ENCODE data around the gene PPP1R37. TPM values are rescaled to one million over a fixed set of nuclear protein-coding genes. Genes with fewer than 3 reads are reported as not detected.

PPP1R37 gene
- polyA plus RNA-seq, 1 donor from 2014 or later = 53.7 TPM

DNA sequence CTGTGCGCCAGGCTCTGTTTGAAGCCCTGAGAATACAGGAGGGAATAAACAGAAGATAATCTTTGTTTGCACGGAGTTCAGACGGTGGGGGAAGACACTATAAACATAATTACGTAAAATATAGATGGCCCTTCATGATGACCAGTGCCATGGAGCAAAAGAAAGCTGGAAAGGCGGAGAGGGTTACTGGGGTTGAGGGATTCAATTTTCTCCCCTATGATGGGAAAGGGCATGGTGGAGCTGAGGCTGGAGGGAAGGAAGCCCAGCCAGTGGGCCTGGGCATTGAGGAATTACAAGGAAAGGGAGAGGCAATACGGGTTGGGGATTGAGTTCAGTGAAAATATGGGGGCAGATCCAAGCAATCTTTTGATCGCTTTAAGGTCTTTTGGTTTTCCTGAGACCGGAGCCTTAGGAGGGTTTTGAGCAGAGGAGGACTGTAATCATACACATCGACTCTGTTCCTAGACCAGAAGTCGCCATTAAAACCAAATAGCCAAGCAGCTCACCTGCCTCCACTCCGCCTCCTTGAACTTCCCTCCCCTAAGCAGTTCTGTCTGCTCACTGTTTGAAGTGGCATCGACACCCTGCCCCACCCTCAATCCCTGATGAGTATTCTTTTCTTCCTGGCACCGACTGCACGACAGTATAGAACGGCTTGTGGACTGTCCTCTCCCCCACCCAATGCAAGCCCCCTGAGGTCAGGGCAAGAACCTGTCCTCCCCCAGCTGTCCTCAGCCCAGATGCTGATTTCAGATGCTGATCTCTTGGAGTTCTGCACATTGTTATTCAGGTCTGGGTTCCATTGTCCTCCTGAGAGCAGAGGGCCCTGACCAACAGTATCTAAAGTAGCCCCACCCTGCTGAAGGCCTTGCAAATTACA is 15.9 kb upstream of the PPP1R37 start:
- TF ChIP-seq TAF1 (IDR thresholded peaks at IDR 0.05; ENCODE audit: low read depth) (no peak), RAD21 (conservative IDR thresholded peaks at IDR 0.05) (no peak), REST (IDR thresholded peaks at IDR 0.05; ENCODE audit: borderline replicate concordance) (no peak), SMC3 (conservative IDR thresholded peaks at IDR 0.05; ENCODE audit: poor library complexity) (no peak), EZH2 (IDR thresholded peaks at IDR 0.05; ENCODE audit: borderline replicate concordance, insufficient read depth, low read length, poor library complexity, severe bottlenecking) (no peak), POLR2AphosphoS5 (IDR thresholded peaks at IDR 0.05) (no peak), MXI1 (conservative IDR thresholded peaks at IDR 0.05; ENCODE audit: poor library complexity, severe bottlenecking) (no peak), EP300 (conservative IDR thresholded peaks at IDR 0.05; ENCODE audit: poor library complexity, severe bottlenecking) (no peak)
- TF ChIP-seq, protein P1, sequence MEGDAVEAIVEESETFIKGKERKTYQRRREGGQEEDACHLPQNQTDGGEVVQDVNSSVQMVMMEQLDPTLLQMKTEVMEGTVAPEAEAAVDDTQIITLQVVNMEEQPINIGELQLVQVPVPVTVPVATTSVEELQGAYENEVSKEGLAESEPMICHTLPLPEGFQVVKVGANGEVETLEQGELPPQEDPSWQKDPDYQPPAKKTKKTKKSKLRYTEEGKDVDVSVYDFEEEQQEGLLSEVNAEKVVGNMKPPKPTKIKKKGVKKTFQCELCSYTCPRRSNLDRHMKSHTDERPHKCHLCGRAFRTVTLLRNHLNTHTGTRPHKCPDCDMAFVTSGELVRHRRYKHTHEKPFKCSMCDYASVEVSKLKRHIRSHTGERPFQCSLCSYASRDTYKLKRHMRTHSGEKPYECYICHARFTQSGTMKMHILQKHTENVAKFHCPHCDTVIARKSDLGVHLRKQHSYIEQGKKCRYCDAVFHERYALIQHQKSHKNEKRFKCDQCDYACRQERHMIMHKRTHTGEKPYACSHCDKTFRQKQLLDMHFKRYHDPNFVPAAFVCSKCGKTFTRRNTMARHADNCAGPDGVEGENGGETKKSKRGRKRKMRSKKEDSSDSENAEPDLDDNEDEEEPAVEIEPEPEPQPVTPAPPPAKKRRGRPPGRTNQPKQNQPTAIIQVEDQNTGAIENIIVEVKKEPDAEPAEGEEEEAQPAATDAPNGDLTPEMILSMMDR (IDR thresholded peaks at IDR 0.05; ENCODE audit: poor library complexity, severe bottlenecking) = no peak
- no peaks in the 10 kb centered on the region for H4K20me1 ChIP-seq (ENCODE audit: insufficient read depth)
- H2AFZ ChIP-seq (ENCODE audit: low read depth, low read length) = no peak overlapping the region
- no peaks in the 10 kb centered on the region for H3K9me3 ChIP-seq (ENCODE audit: low read length)
- no peaks in the 10 kb centered on the region for H3K36me3 ChIP-seq (ENCODE audit: insufficient read depth, low read length)
- H3K79me2 ChIP-seq (replicated peaks; ENCODE audit: insufficient read depth, low read length) = peaks cover 18% of the 10 kb centered on the region
- no peak overlapping the region for H3K27ac ChIP-seq (ENCODE audit: low read length)
- H3F3A ChIP-seq (ENCODE audit: insufficient read depth, low read length, poor library complexity, severe bottlenecking) = no peaks in the 10 kb centered on the region
- H3K9me2 ChIP-seq (ENCODE audit: insufficient read depth, low read length) = no peaks in the 10 kb centered on the region
- H3K27me3 ChIP-seq (ENCODE audit: insufficient read depth, low read depth, low read length) = peaks cover 33% of the 10 kb centered on the region
- peak overlapping the region; percentile 62 for H3K4me3 ChIP-seq (ENCODE audit: low read length)
- H3K9ac ChIP-seq (ENCODE audit: low read length) = no peak overlapping the region
- no peak overlapping the region for H3K4me2 ChIP-seq (ENCODE audit: low read length)

GRCh38 chr19:45078390-45079062 is 14.5 kb upstream of the PPP1R37 start:
- peaks cover 33% of the 10 kb centered on the region for H3K27me3 ChIP-seq (ENCODE audit: insufficient read depth, low read depth, low read length)
- H3K9ac ChIP-seq (ENCODE audit: low read length) = peak overlapping the region; percentile 78
- H4K20me1 ChIP-seq (ENCODE audit: insufficient read depth) = no peaks in the 10 kb centered on the region
- no peaks in the 10 kb centered on the region for H3K36me3 ChIP-seq (ENCODE audit: insufficient read depth, low read length)
- no peak overlapping the region for H3K27ac ChIP-seq (ENCODE audit: low read length)
- no peak for TF ChIP-seq RAD21 (conservative IDR thresholded peaks at IDR 0.05)
- TF ChIP-seq, protein P1 (IDR thresholded peaks at IDR 0.05; ENCODE audit: poor library complexity, severe bottlenecking) = no peak
- no peak for TF ChIP-seq TAF1 (IDR thresholded peaks at IDR 0.05; ENCODE audit: low read depth)
- TF ChIP-seq REST (IDR thresholded peaks at IDR 0.05; ENCODE audit: borderline replicate concordance) = no peak
- no peak for TF ChIP-seq SMC3 (conservative IDR thresholded peaks at IDR 0.05; ENCODE audit: poor library complexity)
- TF ChIP-seq POLR2AphosphoS5 (IDR thresholded peaks at IDR 0.05) = no peak
- TF ChIP-seq EP300 (conservative IDR thresholded peaks at IDR 0.05; ENCODE audit: poor library complexity, severe bottlenecking) = no peak
- no peak for TF ChIP-seq EZH2 (IDR thresholded peaks at IDR 0.05; ENCODE audit: borderline replicate concordance, insufficient read depth, low read length, poor library complexity, severe bottlenecking)
- TF ChIP-seq MXI1 (conservative IDR thresholded peaks at IDR 0.05; ENCODE audit: poor library complexity, severe bottlenecking) = no peak
- H3K79me2 ChIP-seq (replicated peaks; ENCODE audit: insufficient read depth, low read length) = peaks cover 18% of the 10 kb centered on the region
- H3K9me2 ChIP-seq (ENCODE audit: insufficient read depth, low read length) = no peaks in the 10 kb centered on the region
- peak overlapping the region; percentile 65 for H3K4me2 ChIP-seq (ENCODE audit: low read length)
- H2AFZ ChIP-seq (ENCODE audit: low read depth, low read length) = peak overlapping the region; percentile 27
- H3K4me3 ChIP-seq (ENCODE audit: low read length) = peak overlapping the region; percentile 78
- H3K9me3 ChIP-seq (ENCODE audit: low read length) = no peaks in the 10 kb centered on the region
- no peaks in the 10 kb centered on the region for H3F3A ChIP-seq (ENCODE audit: insufficient read depth, low read length, poor library complexity, severe bottlenecking)
